Activated CD4-positive, alpha-beta T cell treated with anti-CD3 and anti-CD28 coated beads, Interleukin-10, Interleukin-2, amounts not matched to agents 100 ng/mL and 50 ng/mL, durations not matched to agents 16 hours and 8 hours (primary cell): ENCODE data around the gene TNFSF13B.
"Not testable (repeated sequence)": the region's sequence is repeated elsewhere in the genome, so short reads cannot be mapped to it uniquely, and the experiment has no call there.

Experiments
- DNase-seq: peaks from one replicate; pipeline ENCODE4 v3.0.0-alpha.2; 2020

Gene TNFSF13B

DNA sequence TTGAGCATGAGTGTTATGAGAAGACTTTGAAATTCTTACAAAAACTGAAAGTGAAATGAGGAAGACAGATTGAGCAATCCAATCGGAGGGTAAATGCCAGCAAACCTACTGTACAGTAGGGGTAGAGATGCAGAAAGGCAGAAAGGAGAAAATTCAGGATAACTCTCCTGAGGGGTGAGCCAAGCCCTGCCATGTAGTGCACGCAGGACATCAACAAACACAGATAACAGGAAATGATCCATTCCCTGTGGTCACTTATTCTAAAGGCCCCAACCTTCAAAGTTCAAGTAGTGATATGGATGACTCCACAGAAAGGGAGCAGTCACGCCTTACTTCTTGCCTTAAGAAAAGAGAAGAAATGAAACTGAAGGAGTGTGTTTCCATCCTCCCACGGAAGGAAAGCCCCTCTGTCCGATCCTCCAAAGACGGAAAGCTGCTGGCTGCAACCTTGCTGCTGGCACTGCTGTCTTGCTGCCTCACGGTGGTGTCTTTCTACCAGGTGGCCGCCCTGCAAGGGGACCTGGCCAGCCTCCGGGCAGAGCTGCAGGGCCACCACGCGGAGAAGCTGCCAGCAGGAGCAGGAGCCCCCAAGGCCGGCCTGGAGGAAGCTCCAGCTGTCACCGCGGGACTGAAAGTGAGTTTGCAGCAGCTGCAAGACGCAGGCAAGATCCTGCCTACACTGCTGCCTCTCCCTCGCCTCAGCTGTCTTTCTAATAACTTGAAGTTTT is at the start of gene TNFSF13B:
Gene TNFSF13B, plus strand, starts transcription at position 118 of the 728 bp plus-strand sequence. Its CDS starts 178 bp downstream, at position 296.
- peak; percentile 62 for DNase-seq

DNA sequence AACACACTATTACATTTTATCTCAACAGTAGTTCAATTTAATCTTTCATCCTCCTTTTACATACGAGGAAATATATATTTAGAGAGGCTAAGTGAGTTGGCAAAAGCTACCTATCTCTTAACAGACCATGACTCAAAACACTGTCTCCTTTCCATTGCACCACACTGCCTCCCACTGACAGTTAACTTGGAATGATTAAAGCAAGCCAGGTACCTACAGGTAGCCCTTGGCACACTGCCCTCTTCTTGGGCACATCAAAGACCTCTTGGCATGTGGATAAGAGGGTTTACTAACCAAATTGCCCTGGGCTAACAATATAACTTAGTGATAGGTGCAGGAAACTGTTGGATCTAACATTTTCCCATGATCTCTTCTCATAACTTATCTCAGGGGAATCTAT is 49.5 kb upstream of the TNFSF13B start:
- peak; percentile 24 for DNase-seq

GRCh38 chr13:108223687-108224503 is 45.6 kb upstream of the TNFSF13B start:
- no peak for DNase-seq

DNA sequence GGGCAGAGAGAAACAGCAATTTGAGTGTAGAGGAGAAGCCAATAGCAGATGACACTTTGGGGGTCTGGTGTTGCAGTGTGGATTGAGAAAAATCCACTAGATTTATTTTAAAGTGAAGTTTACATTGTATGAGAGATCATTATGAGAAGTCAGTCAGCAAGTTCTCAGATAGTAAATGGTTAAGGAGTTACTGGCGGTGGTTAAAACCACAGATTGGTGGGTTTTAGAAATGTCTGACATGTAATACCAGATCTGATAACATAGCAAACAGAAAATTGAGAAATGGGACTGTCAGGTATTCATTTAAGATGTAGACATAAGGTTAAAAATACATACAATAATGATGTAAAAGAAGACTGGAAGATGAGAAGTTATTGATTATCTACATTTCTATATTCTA is 44.1 kb upstream of the TNFSF13B start:
- peak; percentile 20 for DNase-seq

DNA sequence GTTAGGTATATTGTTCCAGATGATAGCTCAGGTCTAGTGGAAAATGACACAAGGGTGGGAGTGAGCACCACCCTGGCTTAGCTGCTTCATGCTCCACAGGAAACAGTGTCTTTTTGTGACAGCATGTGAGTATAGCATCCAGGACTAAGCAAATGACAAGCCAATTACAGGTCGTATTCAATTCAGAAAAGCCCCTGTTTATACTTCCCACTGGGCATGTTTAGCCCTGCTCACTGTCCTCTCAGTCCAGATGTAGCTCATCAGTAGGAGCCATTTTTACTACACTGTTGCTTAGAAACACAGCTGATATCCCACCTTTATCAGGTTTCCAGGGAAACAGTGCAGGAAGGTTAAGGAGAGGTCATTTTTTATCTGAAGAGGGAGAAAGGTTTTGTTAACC is 43.3 kb upstream of the TNFSF13B start:
- no peak for DNase-seq

- DNase-seq, result peak; percentile 49
Observed at GRCh38 chr13:108227651-108228272, 41.8 kb upstream of the TNFSF13B start.

DNA sequence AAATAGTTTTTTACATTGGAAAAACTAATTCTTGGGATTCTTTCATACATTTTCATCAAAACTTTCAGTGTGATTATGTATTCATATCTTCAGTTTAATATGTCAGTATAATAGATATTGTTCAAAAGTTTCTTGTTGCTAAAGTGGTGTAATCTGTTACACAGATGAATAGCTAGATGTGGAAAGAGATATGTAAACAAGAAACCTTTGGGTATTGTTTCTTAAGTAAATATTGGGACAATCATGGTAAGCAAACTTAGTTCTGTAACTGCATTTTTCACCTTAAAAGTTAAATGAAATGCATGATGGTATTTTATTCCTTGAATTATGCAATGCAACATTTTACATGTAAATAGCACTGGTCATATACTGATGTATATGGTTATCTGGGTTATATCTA is 39.1 kb upstream of the TNFSF13B start:
- DNase-seq, result no peak

- peak; percentile 9 for DNase-seq
Observed at GRCh38 chr13:108249150-108249549, 20.4 kb upstream of the TNFSF13B start.

GRCh38 chr13:108257248-108257647 is 12.3 kb upstream of the TNFSF13B start:
- DNase-seq, result no peak

GRCh38 chr13:108263621-108264355 is 5.7 kb upstream of the TNFSF13B start:
- no peak for DNase-seq

GRCh38 chr13:108266321-108266990 is 3.1 kb upstream of the TNFSF13B start:
- DNase-seq, result no peak

DNA sequence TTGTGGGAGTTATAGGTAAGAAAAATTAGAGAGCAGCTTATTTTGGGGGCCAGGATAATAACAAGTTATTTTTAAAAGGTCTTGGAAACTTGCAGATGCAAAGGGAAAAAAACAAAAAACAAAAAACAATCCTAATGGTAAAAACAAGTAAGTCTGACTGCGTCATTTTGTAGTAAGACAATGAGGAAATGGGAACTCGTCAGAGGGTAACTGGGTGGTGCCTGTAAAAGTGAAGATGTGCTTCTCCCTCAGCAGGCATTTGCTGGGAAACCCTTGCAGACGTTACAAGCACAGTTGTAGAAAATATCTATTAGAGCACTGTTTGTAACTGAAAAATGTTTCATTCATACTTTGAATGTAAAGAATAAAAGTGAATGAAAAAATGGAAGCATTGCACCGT is 2.2 kb upstream of the TNFSF13B start:
- no peak for DNase-seq

DNA sequence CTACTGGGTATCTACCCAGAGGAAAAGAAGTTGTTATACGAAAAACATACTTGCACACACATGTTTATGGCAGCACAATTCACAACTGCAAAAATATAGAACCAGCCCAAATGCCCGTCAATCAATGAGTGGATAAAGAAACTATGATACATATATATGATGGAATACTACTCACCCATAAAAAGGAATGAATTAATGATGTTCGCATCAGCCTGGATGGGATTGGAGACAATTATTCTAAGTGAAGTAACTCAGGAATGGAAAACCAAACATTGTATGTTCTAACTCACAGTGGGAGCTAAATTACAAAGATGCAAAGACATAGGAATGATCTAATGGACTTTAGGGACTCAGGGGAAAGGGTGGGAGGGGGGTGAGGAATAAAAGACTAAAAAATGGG is 1.7 kb upstream of the TNFSF13B start:
- not testable (repeated sequence) for DNase-seq

DNA sequence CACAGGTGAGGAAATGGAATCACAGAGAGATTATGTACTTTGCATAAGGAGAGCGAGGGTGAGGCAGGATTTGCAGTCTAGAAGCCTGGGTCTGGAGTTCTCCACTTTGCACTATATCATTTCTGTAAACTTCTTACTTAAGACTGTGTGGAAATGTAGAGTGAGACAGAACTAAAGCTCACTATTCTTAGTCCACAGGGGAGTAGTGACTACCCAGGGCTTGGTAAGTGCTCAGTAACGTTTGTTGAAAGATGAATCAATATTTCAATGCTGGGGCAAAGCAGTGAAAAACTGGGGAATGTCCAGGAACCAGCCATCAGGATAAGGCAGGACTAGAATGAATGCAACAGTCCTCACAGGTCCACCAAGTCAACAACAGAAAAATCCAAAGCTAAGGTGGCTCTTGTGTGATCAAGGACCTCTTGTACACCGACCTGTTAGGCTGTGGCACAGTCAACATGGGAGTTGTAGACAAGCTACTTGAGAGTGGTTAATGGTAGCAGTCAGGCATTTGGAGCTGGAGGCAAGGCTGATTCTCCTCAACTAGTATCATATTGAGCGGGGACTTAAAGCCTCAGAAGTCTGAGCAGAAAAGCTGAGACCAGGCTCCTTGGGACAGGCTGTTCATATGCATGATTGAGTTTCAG is 929 bp upstream of the TNFSF13B start:
- DNase-seq, result peak; percentile 26

- DNase-seq, result peak; percentile 4
Observed at GRCh38 chr13:108270442-108270841, 924 bp downstream of the TNFSF13B start.

DNA sequence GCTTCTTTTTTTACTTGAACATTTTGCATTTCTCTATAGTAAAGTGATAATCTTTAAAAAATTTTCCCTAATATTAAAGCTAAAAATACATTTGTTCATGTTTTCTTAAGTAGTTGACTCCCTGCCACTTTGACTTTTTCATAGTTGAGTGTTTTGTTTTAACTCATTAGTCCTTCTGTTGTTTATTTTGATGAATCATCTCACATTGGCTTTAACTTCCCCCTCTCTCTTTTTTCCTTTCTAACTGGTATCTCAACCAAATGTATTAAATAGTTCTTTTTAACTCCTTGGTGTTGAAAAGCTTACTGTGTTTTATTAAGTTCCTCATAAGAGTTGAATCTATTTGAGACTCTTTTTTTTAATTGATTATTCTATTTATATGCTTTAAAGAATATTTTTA is 2.8 kb downstream of the TNFSF13B start:
- no peak for DNase-seq

DNA sequence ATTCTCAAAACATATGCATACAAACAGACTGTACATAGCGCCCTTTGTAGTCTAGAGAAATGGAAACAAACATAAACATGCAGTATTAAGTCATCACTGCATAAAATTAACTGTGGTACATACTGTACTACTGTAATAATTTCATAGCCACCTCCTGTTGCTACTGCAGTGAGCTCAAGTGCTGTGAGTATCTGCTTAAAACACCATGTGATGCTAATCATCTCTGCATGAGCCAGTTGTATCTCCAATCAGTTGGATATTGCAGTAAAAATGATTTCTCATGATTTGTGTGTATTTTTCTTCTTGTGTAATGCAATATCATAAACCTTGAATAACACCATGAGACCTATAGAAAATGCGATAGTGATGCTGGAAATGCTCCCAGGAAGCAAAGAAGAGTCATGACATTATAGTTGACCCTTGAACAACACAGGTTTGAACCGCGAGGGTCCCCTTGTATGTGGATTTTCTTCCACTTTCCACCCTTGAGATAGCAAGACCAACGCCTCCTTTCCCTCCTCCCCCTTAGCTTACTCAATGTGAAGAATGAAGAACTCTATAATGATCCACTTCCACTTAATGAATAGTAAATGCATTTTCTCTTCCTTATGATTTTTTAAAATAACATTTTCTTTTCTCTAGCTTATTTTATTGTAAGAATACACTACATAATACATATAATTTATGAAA is 4.1 kb downstream of the TNFSF13B start:
- no peak for DNase-seq

DNA sequence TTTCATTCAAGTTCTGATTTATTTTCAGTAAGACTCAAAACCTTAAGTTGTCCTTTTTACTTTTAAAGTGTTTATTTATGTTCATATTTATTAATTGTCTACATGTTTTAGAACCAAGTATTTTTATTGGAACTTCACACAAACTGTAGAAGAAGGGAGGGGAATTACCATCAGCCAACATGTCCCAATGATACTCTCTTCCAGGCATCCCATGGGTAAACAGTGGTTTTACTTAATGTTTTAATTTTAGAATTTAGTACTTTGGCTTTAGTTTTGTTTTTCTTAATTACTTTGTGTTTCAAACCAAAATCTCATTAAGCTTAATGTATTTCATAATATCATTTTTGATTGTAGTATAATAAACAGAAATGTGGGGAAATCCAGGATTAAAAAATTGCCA is 5.2 kb downstream of the TNFSF13B start:
- no peak for DNase-seq

DNA sequence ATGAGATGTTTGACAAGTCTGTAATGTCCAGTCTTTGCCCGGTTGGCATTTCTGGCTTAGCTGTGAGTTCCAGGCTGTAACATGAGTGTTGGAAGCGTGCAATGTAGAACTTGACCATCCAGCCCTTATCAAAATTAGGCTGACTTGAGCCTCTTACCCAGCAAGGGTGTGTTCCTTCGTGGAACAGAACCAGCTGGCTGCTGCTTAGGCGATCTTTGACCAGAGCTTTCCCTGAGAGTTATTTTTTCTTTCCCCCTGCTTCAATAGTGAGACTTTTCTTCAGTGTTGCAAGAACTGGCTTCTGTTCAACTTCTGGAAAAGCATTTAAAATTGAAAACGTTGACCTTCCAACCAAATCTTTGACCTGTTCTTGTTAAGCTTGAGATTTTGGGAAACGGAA is 6.5 kb downstream of the TNFSF13B start:
- DNase-seq, result no peak

DNA sequence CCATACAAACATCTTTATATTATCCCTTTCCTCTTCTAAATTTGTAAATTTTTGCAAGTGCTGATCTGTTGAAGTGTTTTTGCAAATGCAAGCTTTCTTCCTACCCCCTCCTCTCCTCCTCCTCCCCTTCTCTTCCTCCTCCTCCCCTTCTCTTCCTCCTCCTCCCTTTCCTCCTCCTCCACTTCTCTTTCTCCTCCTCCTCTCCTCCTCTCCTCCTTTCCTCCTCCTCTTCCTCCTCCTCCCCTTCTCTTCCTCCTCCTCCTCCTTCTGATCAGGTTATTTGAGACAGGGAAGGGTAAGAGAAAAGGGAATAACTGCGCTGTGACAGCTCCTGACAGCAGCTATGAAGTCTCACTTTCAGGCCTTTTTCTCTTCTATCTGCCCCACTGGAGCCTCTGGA is 8.9 kb downstream of the TNFSF13B start:
- no peak for DNase-seq

GRCh38 chr13:108281901-108282300 is 12.4 kb downstream of the TNFSF13B start:
- DNase-seq, result no peak
